HG02623 (cell line): Measurements from ENCODE around the gene PER1.

Experiments
- ATAC-seq: cut with Tn5 transposase; IDR thresholded peaks from one replicate; pipeline ENCODE4 v1.9.1; 2021; ENCODE audit warnings: moderate library complexity; ENCODE audit not compliant: unreplicated experiment

PER1 gene, protein sequence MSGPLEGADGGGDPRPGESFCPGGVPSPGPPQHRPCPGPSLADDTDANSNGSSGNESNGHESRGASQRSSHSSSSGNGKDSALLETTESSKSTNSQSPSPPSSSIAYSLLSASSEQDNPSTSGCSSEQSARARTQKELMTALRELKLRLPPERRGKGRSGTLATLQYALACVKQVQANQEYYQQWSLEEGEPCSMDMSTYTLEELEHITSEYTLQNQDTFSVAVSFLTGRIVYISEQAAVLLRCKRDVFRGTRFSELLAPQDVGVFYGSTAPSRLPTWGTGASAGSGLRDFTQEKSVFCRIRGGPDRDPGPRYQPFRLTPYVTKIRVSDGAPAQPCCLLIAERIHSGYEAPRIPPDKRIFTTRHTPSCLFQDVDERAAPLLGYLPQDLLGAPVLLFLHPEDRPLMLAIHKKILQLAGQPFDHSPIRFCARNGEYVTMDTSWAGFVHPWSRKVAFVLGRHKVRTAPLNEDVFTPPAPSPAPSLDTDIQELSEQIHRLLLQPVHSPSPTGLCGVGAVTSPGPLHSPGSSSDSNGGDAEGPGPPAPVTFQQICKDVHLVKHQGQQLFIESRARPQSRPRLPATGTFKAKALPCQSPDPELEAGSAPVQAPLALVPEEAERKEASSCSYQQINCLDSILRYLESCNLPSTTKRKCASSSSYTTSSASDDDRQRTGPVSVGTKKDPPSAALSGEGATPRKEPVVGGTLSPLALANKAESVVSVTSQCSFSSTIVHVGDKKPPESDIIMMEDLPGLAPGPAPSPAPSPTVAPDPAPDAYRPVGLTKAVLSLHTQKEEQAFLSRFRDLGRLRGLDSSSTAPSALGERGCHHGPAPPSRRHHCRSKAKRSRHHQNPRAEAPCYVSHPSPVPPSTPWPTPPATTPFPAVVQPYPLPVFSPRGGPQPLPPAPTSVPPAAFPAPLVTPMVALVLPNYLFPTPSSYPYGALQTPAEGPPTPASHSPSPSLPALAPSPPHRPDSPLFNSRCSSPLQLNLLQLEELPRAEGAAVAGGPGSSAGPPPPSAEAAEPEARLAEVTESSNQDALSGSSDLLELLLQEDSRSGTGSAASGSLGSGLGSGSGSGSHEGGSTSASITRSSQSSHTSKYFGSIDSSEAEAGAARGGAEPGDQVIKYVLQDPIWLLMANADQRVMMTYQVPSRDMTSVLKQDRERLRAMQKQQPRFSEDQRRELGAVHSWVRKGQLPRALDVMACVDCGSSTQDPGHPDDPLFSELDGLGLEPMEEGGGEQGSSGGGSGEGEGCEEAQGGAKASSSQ (N-terminal part only)

DNA sequence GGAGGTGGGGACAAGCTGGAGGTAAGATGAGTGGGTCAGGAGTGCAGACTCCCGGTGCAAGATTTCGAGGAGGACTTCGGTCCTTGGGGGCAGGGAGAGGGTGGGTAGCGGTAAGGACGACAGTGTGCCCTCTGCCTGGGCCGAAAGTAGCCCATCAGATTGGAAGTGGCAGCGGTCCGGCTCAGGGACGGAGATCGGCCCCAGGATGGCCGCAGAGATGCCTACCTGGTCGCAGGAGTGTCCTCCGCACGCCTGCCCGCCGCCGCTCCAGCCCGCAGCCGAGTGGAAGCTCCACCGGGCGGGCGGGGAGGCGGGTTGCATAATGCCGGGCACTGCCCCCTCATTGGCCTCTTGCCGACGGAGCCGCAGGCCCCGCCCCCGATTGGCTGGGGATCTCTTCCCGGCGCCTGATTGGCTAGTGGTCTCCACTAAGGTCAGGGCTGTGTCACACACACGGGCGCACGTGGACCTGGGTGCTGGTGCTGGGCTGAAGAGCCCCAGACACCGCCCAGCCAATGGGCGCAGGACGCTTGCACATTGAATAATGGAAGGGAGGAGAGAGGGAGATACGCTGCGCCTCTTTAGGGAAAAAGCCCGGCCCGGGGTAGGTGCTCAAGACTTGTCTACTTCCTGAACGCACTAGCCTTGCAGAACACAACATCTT is at the start of gene PER1:
TSS of gene PER1 (minus strand) at position 293 of the 664 bp plus-strand sequence. CDS start 1,698 bp downstream, outside the sequence.
- no peak for ATAC-seq

DNA sequence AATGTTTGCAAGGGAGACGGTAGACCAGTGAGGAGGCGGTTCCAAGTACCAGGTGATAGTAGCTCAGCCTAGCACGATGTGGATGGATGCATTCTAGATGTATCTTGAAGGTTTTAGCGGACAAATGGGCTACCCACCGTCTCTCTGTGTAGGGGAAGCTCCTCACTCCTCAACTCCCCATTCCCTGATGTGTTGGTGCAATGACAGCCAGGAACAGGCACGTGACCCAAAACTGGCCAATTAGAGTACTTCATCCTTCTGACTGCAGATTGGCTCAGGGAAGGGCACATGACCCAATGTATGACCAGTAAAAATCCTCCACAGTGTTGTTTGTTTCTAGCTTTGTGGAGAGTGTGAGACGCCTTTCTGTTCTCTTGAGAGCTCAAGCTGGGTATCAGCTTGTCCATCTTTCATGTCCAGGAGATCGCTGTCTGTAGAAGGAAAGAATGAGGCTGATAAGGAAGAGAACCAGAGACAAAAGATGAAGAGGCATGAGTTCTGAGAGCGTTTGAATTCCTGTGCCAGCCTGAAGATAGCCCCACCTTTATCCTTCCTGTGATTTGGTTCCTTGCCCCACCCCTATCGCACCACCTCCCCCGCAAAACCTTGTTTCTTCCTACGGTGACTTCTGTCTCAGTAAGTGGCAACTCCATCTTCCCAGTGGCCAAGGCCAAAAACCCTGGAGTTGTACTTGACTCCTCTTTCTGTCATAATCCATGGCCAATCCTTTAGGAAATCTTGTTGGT is 40.0 kb upstream of the PER1 start:
- ATAC-seq: no peak

DNA sequence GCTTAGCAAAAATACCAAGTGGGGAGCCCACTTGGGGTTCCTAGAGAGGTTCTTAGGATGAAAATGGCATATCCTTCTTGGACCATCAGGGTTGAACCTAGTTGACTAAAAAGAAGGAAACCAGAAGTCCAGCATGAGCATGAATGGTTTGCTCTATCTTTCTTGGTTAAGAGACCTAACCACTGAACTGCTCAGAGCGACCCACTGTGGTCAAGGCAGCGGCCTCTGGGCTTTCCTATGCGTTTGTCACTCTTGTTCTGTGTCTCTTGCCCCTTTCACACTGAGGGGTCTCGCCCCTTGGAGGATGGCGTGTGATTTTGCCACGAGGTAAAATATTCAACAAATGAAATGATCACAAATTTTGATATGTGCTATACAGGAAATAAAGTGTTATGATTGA is 38.3 kb upstream of the PER1 start:
- no peak for ATAC-seq

DNA sequence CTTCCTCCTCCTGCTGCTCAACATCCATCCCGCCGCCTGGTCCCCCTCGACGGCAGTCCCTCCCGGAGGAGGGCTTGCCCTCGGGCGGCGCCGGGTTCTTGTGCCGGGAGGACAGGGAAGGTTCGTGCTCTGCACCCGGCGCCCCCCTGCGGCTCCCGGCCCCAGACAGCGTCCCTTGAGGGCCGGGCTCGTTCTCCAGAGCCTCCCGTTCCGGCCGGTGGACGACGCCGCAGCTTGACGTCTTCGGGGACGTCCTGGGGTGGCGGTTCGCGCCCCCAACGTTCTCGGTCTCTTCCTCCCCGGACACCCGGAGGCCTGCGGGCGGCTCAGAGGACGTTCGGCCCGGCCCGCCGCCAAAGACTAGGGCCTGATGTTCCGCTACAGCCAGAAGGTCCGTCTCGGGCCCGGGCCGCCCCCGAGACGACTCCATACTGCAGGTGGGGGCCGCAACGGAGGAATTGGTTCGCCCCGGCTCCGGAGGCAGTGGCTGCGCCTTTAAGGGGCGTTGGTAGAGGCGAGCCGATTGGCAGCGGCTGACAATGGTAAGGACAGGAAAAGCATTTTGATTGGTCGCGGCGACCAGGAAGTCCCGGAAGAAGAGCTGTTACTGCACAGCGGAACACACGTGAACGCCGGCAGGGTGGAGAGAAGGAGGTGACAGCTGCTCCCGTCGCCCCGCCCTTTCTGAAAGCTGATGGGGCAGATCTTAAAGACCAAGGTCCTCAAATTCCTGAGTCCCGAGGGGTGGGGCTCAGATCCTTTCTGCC is 37.7 kb upstream of the PER1 start, which contains the start of gene BORCS6:
TSS of gene BORCS6 (minus strand) at position 470 of the 767 bp plus-strand sequence. CDS start at position 430, 40 bp downstream.
- peak; percentile 54 for ATAC-seq

DNA sequence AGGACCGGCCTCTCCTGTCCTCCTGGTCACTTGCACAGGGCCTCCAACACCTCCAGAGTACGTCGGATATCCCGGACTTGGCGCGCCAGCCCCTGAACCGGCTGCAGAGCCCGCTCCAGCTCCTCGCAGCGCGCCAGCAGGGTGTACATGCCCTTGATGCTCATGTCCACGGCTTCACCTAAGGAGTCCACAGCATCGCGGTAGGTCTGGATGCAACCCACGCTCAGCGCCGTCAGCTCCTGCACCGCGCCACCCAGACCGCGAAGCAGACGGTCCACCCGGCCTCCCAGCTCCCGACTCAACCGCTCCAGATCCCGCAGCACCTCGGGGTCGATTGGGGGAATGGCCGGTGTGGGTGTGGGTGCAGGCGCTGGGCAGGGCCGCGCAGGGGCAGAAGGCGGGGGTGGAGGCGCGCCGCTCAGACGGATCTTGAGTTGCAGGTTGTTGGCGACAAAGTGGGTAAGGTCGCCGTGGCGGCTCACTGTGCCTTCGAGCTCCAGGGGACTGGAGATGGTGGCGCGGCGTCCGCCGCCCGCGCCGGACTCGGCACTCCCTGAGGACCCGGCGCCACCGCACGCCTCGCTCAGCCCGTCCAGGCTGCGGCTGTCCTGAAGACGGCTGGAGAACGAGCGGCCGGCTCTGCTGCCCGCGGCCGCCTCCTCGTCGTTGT is 37.0 kb upstream of the PER1 start:
- no peak for ATAC-seq

DNA sequence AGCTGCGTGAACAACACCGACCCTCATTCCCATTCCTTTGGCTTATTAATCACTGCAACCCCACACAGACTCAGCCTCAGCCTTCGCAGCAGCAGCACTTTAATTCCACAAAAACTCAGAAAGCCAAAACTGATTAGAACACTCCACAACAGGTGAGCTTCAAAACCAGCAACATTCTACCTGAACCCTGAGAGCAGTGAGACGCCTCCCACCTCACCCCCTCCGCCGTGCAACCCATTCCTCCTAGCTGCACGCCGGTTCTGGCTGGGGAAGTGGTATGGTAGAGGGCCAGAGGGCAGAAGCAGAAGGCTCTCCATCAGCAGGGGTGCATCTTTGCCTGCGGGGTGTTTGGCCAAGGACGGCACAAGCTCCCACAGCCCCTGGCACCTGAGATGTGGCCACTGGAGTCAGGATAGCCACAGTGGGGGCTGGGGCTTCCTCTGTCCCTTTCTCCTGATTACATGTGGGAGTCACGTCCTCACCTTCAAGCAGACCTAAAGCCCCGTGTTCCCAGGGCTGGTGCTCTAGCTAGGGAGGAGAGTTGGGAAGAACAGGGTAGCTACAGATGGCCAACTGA is 36.1 kb upstream of the PER1 start:
- no peak for ATAC-seq

DNA sequence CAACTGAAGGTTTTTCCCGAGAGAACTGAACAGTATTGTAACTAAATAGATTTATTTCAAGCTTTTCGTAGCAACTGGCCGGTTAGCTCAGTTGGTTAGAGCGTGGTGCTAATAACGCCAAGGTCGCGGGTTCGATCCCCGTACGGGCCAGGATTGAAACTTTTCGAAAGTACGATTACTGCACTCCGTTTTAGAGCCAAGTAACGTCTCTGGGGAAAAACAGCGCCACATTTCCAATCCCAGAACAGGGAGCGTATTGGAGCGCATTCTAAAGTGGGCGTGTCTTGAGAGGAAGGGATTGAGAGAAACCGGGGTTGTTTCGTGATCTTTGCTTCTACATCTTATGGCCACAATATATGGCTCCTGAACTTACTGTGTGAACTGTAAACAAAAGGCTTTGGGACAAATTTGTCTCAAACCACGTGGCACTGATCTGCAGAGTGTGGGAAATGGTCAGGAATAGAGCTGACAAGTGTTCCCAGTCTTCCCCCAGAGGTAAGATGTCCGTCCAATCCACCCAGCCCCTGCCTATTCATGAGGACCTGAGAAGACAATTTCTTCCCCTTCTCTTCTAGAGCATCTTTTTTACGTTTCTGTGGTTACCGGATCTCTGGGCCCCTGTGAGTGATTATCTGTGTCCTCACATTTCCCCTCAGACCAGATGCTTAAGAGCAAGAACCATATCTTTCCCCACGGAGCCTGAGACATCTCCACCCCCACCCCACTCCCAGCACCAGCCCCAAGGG is 35.5 kb upstream of the PER1 start:
- peak; percentile 17 for ATAC-seq

DNA sequence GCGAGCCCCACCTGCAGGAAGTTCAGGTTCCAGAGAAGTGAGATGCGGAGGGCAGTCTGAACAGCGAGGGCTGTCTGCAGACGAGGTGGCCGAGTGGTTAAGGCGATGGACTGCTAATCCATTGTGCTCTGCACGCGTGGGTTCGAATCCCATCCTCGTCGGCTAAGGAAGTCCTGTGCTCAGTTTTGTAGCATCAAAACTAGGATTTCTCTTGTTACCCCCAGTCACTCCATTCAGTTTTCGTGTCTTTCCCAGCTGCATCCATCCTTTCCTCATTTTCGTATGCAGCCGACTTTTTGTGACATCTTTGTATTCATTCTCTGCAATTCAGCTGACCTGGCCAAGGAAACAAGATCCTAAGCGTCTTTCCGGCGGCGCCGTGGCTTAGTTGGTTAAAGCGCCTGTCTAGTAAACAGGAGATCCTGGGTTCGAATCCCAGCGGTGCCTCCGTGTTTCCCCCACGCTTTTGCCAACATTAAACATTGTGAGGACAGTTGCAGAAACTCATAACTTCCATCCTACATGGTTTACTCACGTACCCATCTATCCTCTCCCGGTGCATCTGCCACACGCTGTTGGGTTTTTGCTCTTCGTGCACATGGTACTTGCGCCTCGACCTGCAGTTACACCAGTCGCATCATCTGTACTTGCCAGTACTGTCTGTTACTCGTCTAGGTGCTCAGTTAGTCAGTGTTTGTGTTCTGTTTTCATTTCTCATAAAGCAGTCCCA is 34.7 kb upstream of the PER1 start:
- ATAC-seq: peak; percentile 19

DNA sequence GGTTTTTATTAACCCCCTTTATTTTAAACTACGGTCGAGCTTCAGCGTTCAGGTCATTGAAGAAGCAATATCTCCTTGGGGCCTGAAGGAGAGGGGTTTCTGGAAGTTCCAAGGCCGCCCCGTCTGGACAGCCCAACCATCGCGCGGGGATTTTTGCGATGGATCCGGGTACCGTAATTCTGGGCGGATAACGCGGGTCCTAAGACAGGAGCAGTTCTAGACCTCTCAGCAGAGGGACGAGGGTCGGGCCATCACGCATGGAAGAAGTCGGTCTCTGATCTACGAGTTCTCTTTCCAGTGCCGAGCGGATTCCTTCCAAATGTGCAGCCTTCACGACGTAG is 34.2 kb upstream of the PER1 start:
- ATAC-seq: no peak

DNA sequence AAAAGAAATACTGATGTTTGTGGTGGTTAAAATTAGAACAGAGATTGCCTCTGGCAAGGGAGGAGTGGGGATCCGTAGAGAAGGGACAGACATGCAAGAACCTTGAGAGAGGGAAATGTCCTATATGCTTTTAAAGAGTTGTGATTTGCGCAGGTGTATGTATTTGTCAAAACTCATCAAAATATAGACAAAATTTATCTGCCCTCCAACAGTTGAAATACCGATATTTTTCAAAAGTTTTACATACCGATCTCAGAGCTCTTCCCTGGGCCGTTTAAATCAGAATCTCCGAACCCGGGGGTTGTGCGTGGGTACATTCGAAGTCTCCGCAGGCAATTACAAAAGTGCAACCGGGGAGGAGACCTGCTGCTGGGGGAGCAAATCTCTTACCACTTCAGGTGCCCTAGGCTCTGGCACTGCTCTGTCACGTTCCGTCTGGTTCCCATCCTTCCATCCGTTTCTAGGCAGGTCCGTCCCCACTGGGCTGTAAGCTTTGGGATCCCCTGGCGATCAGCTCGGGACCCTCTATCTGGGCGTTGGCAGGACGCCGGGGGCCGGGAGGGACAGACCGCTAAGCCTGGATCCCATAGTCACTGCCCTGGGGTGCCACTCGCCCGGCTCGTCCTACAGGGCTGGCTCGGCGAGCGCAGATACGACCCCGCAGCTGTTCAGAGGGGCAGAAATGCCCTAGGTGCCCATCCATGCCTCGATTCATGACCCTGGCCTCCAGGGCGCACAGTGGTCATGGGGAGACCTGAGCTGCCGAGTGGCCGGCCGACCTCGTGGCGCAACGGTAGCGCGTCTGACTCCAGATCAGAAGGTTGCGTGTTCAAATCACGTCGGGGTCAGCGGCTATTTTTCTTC is 33.6 kb upstream of the PER1 start:
- ATAC-seq: no peak

DNA sequence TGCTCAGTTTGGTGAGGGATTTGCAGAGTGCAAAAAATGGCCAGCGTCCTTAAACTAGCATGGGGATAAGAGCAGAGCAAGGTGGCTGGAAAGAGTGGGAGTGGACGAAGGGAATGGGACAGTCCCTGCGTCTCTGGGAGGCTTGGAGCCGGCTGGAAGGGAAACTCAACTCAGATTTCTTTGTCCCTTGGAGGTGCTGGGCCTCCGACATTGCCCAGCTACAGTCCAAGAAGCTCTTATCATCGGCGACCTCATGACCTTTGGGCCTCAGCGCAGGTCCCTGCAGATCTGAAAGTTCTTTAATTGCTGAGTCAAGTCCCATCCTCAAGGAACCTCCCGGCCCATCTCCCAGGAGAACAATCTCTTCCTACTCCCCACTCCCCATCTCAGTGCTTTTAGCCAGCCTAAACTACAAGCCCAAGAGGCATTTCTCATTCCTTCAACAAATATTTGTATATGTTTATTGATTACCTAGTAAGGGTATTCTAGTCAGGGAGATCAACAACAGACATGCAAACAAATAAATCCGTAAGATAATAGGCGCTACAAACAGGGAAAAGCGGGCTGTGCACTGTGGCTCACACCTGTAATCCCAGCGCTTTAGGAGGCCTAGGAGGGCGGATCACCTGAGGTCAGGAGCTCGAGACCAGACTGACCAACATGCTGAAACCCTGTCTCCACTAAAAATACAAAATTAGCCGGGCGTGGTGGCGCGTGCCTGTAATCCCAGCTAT is 25.0 kb upstream of the PER1 start:
- no peak for ATAC-seq

DNA sequence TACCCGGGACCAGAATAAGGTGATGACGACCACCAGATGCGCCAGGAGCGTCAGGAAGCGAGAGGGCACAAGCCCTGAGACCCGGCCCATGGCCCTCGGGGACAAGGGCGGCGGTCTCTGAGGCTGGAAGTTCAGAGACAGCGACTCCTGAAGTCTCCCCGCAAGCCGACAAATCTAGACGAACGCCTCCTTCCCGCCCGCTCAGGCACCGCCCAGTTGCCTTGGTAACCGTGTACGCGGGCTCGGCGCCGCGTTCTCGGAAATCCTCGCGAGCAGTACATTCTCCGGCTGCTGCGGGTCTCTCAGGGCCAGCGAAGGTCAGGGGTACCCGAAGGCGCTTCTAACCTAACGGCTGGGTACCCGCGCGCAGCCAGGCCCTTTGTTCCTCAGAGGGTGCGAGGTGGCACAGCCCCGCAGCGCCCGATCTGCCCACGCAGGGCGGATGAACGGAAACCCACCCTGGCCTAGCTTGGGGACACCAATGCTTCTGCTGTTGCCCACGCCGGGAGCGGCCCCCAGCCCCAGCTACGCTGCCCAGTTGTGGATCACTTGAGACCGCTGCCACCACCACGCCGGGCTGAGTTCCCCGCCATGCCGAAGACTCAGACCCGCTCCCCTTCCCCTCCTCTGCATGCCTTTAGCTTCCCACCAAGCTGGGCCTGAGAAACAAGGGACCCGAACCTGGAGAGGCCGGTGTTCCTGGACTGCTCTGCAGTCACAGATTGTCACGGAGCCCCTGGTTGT is 24.2 kb upstream of the PER1 start, which contains the start of gene TMEM107:
TSS of gene TMEM107 (minus strand) at position 184 of the 744 bp plus-strand sequence. CDS start at position 90, 94 bp downstream.
- ATAC-seq: peak; percentile 33

DNA sequence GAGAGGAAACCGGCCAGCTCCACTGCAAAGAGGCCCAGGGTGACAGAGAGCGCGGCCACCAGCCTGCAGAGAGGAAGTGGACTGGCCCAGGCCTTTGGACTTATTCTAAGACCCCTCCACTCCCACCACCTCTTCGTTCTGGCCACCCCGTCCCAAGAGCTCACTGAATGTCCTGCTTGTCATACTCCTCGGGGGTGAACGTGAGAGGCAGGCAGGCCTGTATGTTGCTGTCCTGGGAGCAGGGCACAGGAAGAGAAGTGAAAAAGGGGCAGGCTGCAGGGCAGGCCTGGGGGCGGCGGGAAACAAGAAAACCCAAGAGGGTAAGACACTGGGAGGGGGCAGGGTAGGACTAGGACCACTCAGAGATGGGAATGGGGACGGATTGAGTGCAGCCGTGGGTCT is 23.6 kb upstream of the PER1 start:
- ATAC-seq: no peak

DNA sequence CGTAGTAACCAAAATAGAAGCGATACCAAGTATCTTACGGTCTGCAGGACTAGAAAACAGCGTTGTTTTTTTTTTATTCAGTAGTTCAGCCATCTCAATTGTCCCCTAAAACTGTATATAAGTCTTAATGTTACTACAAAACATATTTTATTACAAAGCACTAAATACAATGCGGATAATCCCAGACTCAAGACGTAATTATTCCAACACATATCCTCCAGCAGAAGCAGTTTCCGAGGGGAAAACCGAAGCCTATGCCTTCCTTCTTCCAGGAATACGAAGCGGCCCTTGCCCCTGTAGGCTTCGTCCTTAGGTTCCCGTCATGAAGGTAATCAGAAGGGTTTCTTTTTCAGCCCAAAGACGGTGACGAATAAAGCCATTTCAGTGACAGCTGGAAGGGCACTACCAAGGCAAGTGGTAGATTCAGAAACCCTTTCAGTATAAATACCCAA is 21.7 kb upstream of the PER1 start:
- no peak for ATAC-seq
